GM21423 (cell line): ENCODE measurements around the gene UCP2.
"Not testable (repeated sequence)": the region's sequence is repeated elsewhere in the genome, so short reads cannot be mapped to it uniquely, and the experiment has no call there.

Experiments used
- ATAC-seq: cut with Tn5 transposase; IDR thresholded peaks from one replicate; pipeline ENCODE4 v1.9.1; 2021; ENCODE audit warnings: mild to moderate bottlenecking, moderate library complexity; ENCODE audit not compliant: unreplicated experiment

The UCP2 gene

DNA sequence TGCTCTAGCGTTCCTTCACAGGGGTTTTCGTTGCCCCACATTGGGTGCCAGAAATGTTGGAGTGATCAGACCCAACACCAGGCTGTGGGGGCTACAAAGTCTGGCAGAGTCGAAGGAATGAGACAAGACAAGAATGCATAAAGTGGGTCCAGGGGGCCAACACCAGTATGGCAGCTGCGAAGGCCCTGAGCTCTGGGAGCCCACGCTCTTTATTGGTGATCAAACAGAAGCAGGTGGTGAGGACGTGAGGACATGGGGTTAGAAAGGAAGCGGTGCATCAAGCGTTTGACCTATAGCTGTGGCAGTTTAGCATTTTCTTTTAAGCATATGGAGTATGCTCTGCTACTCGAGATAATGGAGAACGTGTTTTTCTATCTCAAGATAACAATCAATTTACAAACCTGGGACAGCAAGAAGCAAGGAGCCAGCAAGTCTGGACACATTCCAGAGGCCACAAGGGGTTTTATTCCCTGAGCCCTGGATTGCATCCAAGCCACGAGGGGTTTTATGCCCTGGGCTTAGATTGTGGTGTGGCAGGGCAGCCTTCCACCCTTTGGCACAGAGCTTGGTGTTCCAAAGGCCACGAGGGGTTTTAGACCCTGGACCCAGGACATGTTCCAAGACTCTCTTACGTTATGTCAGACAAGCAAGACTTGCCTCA lies 35.7 kb downstream of the UCP2 start:
- no peak for ATAC-seq

DNA sequence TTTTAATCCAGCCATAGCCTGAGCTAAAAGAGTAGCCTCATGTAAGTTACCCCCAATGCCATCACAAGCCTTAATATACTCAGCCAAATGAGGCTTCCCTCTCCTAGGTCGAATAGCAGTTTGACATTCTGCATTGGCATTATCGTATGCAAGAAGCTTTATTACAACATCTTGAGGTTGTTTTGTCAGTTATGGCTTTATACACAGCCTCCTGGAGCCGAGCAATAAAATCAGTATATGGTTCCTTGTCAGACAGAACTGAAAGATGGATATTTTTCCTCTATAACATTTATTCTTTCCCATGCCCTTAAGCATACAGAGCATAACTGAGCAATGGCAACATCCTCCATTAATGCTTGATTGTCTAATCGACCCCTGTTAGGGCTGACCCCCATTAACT lies 37.2 kb downstream of the UCP2 start:
- ATAC-seq = no peak

GRCh38 chr11:73944901-73945300 lies 37.7 kb downstream of the UCP2 start:
- ATAC-seq = no peak

DNA sequence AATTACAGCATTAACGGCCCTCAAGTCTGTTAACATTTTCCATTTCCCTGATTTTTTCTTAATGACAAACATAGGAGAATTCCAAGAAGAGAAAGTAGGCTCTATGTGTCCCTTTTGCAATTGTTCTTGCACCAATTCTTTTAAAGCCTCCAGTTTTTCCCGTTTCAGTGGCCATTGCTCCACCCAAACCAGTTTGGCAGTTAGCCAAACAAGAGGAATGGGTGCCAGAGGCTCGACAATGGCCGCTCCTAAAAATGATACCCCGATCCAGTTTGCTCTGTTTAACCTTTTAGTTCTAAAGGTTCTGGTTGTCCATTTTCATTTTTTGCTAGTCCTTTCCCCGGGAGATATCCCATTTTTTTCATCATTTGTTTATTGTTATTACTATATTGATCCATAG lies 38.6 kb downstream of the UCP2 start:
- no peak for ATAC-seq

DNA sequence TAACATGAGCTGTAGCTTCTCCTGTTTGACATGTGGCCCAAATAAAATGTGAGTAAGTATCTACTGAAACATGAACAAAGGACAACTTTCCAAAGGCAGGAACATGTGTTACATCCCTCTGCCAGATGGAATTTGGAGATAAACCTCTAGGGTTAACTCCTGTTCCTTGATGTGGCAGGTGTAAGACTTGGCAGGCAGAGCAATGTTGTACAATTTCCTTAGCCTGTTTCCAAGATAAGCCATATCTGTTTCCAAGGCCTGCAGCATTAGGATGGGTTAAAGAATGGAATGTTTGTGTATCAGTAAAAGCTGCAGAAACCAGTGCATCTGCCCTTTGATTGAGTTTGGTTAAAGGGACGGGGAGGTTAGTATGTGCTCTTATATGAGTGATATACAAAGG lies 40.6 kb downstream of the UCP2 start:
- no peak for ATAC-seq

DNA sequence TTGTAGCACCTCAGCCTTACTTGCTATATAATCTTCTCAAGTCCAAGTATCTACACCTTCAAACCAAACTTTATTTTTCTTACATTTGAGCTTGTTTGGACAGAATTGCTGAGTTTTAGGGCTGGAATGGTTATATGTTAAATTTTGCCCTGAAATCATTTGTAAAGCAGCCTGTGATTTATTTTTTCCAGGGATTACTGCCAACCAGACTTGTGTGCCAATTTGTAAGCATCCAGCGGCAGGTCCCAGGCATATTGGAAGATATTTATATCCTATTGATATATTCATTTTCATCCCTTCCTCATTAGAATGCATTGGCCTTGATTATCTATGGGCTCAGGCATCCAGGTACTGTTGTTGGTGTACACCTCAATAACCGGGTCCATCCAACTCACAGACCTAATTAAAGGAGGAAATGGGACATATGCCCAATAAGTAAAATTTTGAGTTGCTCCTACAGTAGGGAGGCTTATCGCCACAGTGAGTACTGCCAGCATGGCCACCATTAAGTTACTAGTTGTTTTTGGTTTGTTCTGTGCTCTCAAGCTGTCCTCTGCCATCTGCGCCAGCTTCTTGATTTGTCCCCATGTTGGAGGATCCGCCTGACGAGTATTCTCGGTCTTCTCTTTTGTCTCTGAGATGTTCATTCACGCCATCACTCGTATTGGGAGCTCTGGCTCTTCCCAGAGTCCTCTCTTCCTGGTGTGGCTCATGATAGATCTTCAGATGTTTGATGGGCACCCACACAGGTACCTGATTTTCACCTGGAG lies 41.7 kb downstream of the UCP2 start:
- no peak for ATAC-seq

GRCh38 chr11:73939096-73939495 lies 43.5 kb downstream of the UCP2 start:
- ATAC-seq = no peak

GRCh38 chr11:73936047-73936446 lies 46.6 kb downstream of the UCP2 start:
- ATAC-seq = not testable (repeated sequence)

- ATAC-seq = no peak
Observed at GRCh38 chr11:73932781-73933180, 49.9 kb downstream of the UCP2 start.

DNA sequence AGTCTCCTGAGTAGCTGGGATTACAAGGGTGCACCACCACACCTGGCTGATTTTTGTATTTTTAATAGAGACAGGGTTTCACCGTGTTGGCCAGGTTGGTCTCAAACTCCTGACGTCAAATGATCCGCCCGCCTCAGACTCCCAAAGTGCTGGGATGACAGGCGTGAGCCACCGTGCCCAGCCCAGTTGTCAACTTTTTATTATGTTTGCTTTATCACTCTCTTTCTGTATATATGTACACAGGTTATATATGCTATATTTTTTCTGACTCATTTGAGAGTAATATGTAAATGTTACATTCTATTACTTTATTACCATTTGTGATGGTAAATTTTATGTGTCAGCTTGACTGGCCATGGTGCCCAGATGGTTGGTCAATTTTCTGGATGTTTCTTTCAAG lies 50.7 kb downstream of the UCP2 start:
- ATAC-seq = no peak

DNA sequence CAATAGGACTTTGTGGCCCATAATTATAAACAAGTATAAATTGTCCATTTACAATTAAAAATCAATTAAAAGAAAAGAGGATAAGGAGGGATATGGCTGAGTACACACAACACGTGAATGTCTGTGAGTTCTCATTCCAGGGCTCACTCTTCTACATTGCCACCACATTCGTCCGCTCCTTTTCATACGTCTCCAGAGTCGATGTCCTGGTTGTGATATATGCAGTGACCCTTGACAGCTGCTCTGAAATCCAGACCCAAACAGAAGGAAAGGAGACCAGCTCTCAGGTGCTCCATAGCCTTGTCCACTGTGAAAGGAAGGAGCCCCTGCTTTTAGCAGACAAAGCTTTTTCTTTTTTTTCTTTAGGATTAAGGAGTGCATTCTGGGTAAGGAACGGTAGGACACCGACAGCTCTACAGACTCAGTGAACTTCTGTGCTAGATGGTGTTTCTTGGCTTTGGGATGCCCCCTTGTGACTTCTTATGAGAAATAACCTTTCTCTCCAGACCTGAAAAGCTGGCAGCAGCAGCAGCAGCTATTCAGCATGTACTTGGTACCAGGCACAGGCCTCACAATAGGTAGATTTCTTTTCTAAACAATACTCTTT lies 51.5 kb downstream of the UCP2 start:
- ATAC-seq = no peak

DNA sequence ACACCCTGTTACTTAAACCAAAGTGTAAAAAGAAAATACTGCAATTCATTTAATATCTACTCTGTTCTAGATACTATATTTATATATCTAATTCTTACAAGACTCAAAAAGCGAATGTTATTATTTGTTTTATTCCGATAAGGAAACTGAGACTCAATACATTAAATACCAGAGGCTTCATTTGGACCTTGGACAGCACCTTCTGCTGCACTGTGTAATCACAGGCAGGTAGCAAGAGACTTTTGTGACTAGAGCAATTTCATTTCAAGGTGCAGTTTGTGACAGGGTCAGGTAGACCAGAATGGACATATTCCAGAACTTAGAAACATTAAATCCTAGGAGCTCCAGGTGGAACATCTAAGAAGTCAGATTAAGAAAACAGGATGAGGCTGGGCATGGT lies 53.3 kb downstream of the UCP2 start:
- no peak for ATAC-seq
